Measurements from ENCODE around the gene SLC4A8. TPM values are rescaled to one million over a fixed set of nuclear protein-coding genes. Genes with fewer than 3 reads are reported as not detected.

The SLC4A8 gene
- polyA plus RNA-seq, 1 donor (not counting 4 experiments of a cell fraction or from before 2014, with no cell fraction given): 2.3 TPM

DNA sequence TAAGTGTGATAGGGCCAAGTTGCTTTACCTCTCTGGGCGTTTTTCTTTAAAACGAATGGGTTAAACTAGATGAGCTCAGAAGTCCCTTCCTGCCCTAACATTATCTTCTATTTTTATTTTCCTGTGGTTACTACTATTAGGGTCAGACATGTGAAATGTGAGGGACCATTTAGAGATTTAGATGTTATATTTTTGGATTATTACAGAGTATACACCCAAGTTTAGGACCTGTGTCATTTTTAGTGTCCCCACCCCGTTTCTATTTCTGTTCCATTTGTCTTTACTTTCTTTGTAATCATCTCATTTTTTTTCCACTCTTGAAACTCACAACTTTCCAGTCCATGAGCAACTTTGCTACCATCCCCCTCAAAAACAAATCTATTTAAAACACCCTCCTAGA lies 56.3 kb downstream of the SLC4A8 start:
- H2AFZ ChIP-seq (ENCODE audit: control insufficient read depth, low read length): no peak overlapping the region
- H3K9me3 ChIP-seq (ENCODE audit: control insufficient read depth, low read depth, low read length): no peaks in the 10 kb centered on the region
- no peaks in the 10 kb centered on the region for H3K9me1 ChIP-seq (ENCODE audit: control insufficient read depth, extremely low read depth, insufficient read depth, low read length)
- FAIRE-seq (no peak), DNase-seq (ENCODE audit: low read depth, low spot score) (no peak)
- no peaks in the 10 kb centered on the region for H3K79me2 ChIP-seq (ENCODE audit: control insufficient read depth, insufficient read depth, low read length)
- no peak overlapping the region for H3K4me2 ChIP-seq (ENCODE audit: control insufficient read depth, extremely low read depth, insufficient read depth, low read depth, low read length)
- no peak overlapping the region for H3K4me3 ChIP-seq (ENCODE audit: control insufficient read depth in 2 of 3, extremely low read depth in 1 of 3, insufficient read depth in 2 of 3, low read depth in 1 of 3, low read length in 3 of 3)
- TF ChIP-seq, protein P1, sequence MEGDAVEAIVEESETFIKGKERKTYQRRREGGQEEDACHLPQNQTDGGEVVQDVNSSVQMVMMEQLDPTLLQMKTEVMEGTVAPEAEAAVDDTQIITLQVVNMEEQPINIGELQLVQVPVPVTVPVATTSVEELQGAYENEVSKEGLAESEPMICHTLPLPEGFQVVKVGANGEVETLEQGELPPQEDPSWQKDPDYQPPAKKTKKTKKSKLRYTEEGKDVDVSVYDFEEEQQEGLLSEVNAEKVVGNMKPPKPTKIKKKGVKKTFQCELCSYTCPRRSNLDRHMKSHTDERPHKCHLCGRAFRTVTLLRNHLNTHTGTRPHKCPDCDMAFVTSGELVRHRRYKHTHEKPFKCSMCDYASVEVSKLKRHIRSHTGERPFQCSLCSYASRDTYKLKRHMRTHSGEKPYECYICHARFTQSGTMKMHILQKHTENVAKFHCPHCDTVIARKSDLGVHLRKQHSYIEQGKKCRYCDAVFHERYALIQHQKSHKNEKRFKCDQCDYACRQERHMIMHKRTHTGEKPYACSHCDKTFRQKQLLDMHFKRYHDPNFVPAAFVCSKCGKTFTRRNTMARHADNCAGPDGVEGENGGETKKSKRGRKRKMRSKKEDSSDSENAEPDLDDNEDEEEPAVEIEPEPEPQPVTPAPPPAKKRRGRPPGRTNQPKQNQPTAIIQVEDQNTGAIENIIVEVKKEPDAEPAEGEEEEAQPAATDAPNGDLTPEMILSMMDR (optimal IDR thresholded peaks at IDR 0.05 in 1 of 3, IDR thresholded peaks at IDR 0.05 in 1 of 3, conservative IDR thresholded peaks at IDR 0.05 in 1 of 3; ENCODE audit: extremely low read depth in 1 of 3, insufficient read depth in 2 of 3, low read length in 3 of 3): no peak
- TF ChIP-seq EZH2 (IDR thresholded peaks at IDR 0.05; ENCODE audit: low read length): no peak
- H3K4me1 ChIP-seq (ENCODE audit: control insufficient read depth, extremely low read depth, insufficient read depth, low read length): no peaks in the 10 kb centered on the region
- H3K27me3 ChIP-seq (ENCODE audit: control insufficient read depth, extremely low read depth, insufficient read depth, low read length): no peaks in the 10 kb centered on the region
- H3K36me3 ChIP-seq (ENCODE audit: control insufficient read depth in 2 of 2, extremely low read depth in 1 of 2, insufficient read depth in 2 of 2, low read length in 2 of 2): no peaks in the 10 kb centered on the region
- dilution Hi-C loops (cut with MboI; ENCODE audit: extremely low pct_ligation_motif_present, low sequenced_read_pairs): no loop called here
- no peak overlapping the region for H3K27ac ChIP-seq (ENCODE audit: control insufficient read depth, insufficient read depth, low read length)
- H3K9ac ChIP-seq (ENCODE audit: control insufficient read depth, extremely low read depth, insufficient read depth, low read length): no peak overlapping the region
- H4K20me1 ChIP-seq (ENCODE audit: control insufficient read depth, extremely low read depth, insufficient read depth, low read length): no peaks in the 10 kb centered on the region

DNA sequence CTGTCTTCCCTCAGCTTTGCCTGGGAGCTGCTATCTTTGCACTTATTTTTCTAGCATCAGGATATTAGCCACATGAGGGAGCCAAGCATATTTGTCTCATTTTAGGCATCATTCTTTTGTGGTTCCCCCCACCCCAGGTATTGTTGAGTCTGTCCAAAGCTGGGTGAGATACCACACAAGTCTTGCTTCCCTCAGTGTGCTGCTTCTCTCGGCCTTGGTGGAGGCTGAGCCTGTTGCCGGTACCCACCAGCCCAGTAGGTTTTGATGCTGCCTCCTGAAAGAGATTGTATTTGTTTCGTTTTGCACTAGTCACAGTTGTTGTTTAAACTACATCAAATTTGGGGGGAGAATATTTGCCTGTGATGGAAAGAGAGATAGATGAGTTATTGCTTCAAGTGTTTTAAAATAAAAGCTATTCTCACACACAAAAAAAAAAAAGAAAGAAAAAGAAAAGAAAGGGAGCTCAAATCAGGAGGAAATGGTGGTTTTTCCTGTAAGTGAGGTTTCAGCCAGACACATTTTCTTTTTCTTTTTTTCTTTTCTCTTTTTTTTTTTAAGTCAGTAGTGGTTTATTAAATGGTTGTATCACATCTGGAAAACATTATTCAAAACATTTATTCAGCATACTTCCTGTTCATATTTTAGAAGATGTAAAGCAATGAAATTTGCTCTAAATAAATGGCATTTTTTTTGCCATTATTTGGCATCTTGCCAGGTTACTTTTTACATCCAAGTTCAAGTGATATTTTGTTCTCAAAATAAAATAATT lies 58.5 kb downstream of the SLC4A8 start:
- DNase-seq (ENCODE audit: low read depth, low spot score) (no peak), FAIRE-seq (no peak)
- Histone ChIP-seq H3K9me3 (ENCODE audit: control insufficient read depth, low read depth, low read length) (no peaks in the 10 kb centered on the region), H3K27ac (ENCODE audit: control insufficient read depth, insufficient read depth, low read length) (no peak overlapping the region), H3K4me1 (ENCODE audit: control insufficient read depth, extremely low read depth, insufficient read depth, low read length) (no peaks in the 10 kb centered on the region), H3K79me2 (ENCODE audit: control insufficient read depth, insufficient read depth, low read length) (no peaks in the 10 kb centered on the region), H3K4me3 (ENCODE audit: control insufficient read depth in 2 of 3, extremely low read depth in 1 of 3, insufficient read depth in 2 of 3, low read depth in 1 of 3, low read length in 3 of 3) (no peak overlapping the region), H3K27me3 (ENCODE audit: control insufficient read depth, extremely low read depth, insufficient read depth, low read length) (no peaks in the 10 kb centered on the region), H3K9me1 (ENCODE audit: control insufficient read depth, extremely low read depth, insufficient read depth, low read length) (no peaks in the 10 kb centered on the region), H3K4me2 (ENCODE audit: control insufficient read depth, extremely low read depth, insufficient read depth, low read depth, low read length) (no peak overlapping the region), H3K9ac (ENCODE audit: control insufficient read depth, extremely low read depth, insufficient read depth, low read length) (no peak overlapping the region), H3K36me3 (ENCODE audit: control insufficient read depth in 2 of 2, extremely low read depth in 1 of 2, insufficient read depth in 2 of 2, low read length in 2 of 2) (no peaks in the 10 kb centered on the region), H2AFZ (ENCODE audit: control insufficient read depth, low read length) (no peak overlapping the region), H4K20me1 (ENCODE audit: control insufficient read depth, extremely low read depth, insufficient read depth, low read length) (no peaks in the 10 kb centered on the region)
- dilution Hi-C loops (cut with MboI; ENCODE audit: extremely low pct_ligation_motif_present, low sequenced_read_pairs): no loop called here
- TF ChIP-seq EZH2 (IDR thresholded peaks at IDR 0.05; ENCODE audit: low read length): no peak

DNA sequence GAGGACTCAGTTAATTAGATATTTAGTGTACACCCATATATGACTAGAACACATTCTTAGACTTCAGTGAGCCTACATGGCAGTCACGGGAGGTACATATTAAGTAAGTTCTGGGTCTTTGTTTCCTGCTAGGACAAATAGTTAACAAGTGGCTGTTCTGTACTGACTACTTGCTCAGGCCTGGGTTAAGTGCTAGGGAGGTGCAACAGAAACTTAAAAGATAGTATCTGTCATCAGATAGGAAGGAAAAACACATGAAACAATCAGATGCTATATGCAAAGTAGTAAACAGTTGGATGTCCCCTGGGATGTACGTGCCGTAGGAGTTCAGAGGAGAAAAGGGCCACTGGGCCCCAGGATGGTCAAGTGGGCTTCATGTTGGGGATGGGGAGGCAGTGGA lies 59.5 kb downstream of the SLC4A8 start:
- dilution Hi-C loops (cut with MboI; ENCODE audit: extremely low pct_ligation_motif_present, low sequenced_read_pairs): no loop called here

More for the DNA sequence above, 59.5 kb downstream of the SLC4A8 start:
- DNase-seq (ENCODE audit: low read depth, low spot score): no peak
- Histone ChIP-seq H3K79me2 (ENCODE audit: control insufficient read depth, insufficient read depth, low read length) (no peaks in the 10 kb centered on the region), H3K27me3 (ENCODE audit: control insufficient read depth, extremely low read depth, insufficient read depth, low read length) (no peaks in the 10 kb centered on the region), H4K20me1 (ENCODE audit: control insufficient read depth, extremely low read depth, insufficient read depth, low read length) (no peaks in the 10 kb centered on the region), H3K27ac (ENCODE audit: control insufficient read depth, insufficient read depth, low read length) (no peak overlapping the region), H3K4me3 (ENCODE audit: control insufficient read depth in 2 of 3, extremely low read depth in 1 of 3, insufficient read depth in 2 of 3, low read depth in 1 of 3, low read length in 3 of 3) (no peak overlapping the region), H3K9me1 (ENCODE audit: control insufficient read depth, extremely low read depth, insufficient read depth, low read length) (no peaks in the 10 kb centered on the region), H2AFZ (ENCODE audit: control insufficient read depth, low read length) (no peak overlapping the region), H3K4me1 (ENCODE audit: control insufficient read depth, extremely low read depth, insufficient read depth, low read length) (no peaks in the 10 kb centered on the region), H3K4me2 (ENCODE audit: control insufficient read depth, extremely low read depth, insufficient read depth, low read depth, low read length) (no peak overlapping the region), H3K9me3 (ENCODE audit: control insufficient read depth, low read depth, low read length) (no peaks in the 10 kb centered on the region), H3K36me3 (ENCODE audit: control insufficient read depth in 2 of 2, extremely low read depth in 1 of 2, insufficient read depth in 2 of 2, low read length in 2 of 2) (no peaks in the 10 kb centered on the region), H3K9ac (ENCODE audit: control insufficient read depth, extremely low read depth, insufficient read depth, low read length) (no peak overlapping the region)
- FAIRE-seq: no peak
- TF ChIP-seq, protein P1 (optimal IDR thresholded peaks at IDR 0.05 in 1 of 3, IDR thresholded peaks at IDR 0.05 in 1 of 3, conservative IDR thresholded peaks at IDR 0.05 in 1 of 3; ENCODE audit: extremely low read depth in 1 of 3, insufficient read depth in 2 of 3, low read length in 3 of 3): no peak
- TF ChIP-seq EZH2 (IDR thresholded peaks at IDR 0.05; ENCODE audit: low read length): no peak
